ENCODE measurements around the gene TBCE.
A peak's percentile ranks its signal among the peaks of the same experiment; 100 is the strongest.

TBCE gene

DNA sequence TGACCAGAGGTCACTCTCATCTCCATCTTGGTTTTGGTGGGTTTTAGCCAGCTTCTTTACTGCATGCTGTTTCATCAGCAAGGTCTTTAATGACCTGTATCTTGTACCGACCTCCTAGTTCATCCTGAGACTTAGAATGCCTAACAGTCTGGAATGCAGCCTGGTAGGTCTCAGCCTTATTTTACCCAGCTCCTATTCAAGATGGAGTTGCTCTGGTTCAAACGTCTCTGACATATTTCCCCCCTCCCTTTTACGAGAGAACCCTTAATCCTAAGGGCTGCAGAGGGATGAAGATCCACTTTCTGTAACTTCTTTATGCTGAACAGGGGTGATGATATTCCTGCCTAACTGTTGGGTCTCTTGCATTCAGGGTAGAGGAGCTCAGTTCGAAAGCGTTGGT, 43.2 kb downstream of the TBCE start:
- no peak for DNase-seq (ENCODE audit: low read depth in 2 of 2)

GRCh38 chr1:235411489-235412486, 44.6 kb downstream of the TBCE start:
- DNase-seq (ENCODE audit: low read depth in 2 of 2) = no peak

DNA sequence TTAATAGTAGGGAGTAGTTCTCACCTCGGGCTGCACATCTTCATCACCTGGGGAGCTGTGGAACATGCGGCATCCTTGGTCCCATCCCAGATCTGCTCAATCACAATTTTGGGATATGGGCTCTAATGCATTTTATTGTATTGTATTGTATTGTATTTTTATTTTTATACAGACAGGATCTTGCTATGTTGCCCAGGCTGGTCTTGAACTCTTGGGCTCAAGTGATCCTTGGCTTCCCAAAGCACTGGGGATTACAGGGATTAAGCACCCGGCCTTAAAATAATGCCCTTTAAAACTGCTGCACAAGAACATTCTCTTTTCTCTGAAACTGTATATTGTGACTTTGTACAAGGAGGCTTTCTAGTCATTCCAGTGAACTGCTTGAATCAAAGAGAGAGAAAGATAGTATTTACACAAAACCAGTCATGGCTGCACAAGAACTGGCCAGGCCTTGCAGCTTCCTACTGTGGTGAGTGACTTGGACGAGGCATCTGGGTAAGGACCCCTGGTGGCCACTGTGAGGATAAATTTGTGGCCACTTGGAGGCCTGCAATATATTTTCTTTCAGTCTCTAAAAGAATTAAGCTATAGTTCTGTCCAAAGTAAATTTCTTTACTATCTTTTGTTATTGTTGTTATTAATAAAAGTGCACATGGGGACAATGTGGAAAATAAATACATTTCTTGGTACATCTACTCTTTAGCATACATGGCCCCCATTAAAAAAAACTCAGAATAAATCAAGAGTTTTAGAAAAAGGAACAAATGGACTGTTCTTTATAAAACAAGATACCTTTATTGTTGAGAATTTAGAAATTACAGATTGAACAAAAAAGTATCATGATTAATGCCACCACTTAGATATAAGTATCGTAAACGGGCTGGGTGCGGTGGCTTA, 48.0 kb downstream of the TBCE start:
- DNase-seq (ENCODE audit: low read depth in 2 of 2) = peak; percentile 9 to 30

DNA sequence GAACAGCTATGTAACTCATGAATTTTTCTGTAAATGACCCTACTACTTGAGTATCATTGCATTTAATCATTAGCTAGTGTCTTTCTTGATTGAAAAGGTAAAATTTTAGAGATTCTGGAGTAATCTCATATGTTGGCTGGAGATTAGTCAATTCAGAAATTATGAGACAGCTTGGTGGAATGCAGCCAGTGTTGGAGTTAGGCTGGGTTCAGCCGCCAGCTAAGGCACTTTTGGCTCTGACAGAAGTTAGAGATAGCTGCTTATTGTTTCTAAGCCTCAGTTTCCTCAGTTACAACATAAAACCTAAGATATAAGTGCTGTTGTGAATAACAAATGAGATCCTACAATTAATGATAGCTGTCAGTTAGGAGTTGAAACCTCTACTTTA, 49.4 kb downstream of the TBCE start:
- no peak for DNase-seq (ENCODE audit: low read depth in 2 of 2)

GRCh38 chr1:235417086-235417697, 50.0 kb downstream of the TBCE start:
- DNase-seq (ENCODE audit: low read depth in 2 of 2) = peak in 1 of 2 donors; percentile 35

DNA sequence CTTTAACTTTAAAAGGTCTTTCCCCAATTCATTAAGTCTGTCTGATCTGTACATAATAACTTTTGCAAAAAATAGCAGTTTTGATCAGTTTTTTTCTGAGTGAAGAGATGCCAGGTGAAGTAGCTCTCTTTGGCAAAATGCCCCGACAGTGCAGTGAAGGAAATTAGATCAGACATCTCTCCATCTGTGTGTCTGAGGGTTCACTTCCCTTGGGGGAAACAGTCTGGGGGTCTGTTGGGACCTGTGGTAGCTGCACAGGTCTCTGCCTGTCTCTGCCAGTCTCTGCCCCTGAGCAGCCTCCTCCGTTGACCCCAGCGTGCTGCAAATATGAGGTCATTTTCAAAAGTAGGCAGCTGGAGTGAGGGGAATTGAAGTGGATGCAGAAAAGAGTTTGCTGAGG, 54.5 kb downstream of the TBCE start:
- DNase-seq (ENCODE audit: low read depth in 2 of 2) = no peak

- no peak for DNase-seq (ENCODE audit: low read depth in 2 of 2)
Observed at GRCh38 chr1:235423214-235423652, 56.0 kb downstream of the TBCE start.

GRCh38 chr1:235424092-235424491, 56.9 kb downstream of the TBCE start:
- DNase-seq (ENCODE audit: low read depth in 2 of 2) = no peak

- DNase-seq (ENCODE audit: low read depth in 2 of 2) = no peak
Observed at GRCh38 chr1:235425357-235425756, 58.1 kb downstream of the TBCE start.

- no peak for DNase-seq (ENCODE audit: low read depth in 2 of 2)
Observed at GRCh38 chr1:235426143-235426542, 58.9 kb downstream of the TBCE start.

- DNase-seq (ENCODE audit: low read depth in 2 of 2) = no peak
Observed at GRCh38 chr1:235426680-235427079, 59.5 kb downstream of the TBCE start.

GRCh38 chr1:235427447-235427846, 60.2 kb downstream of the TBCE start:
- no peak for DNase-seq (ENCODE audit: low read depth in 2 of 2)

DNA sequence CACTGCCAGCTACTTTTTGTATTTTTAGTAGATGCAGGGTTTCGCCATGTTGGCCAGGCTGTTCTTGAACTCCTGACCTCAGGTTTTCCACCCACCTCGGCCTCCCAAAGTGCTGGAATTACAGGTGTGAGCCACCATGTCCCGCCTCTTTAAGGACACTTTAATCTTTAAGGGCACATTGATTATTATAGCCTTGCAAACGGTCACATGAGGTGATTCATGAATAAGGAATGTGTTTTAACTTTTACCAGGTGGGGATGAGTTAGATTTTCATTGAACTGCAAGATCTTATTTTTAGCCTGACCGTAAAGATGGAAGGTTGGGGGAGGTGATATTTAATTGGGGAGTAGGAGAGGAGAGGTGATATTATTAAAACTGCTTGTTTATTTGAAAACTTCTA, 61.9 kb downstream of the TBCE start:
- no peak for DNase-seq (ENCODE audit: low read depth in 2 of 2)

DNA sequence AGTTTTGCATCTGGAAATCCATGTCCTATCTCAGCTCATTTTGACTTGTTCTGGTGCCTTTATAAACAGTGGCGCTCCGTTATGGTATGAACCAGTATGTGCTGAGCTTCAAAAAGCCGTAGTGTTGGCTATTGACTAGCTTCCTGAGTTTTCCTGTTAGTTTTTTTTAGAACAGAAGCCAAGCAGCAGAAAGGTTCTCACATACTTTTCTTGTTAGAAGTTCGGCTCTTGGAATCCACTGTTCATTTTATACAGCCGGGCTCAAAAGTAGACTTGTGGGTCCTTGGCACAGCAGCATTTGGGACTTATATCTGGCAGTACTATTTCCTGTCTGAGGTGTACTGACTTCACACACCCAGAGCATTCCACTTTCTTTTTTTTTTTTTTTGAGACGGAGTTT, 63.8 kb downstream of the TBCE start:
- no peak for DNase-seq (ENCODE audit: low read depth in 2 of 2)

DNA sequence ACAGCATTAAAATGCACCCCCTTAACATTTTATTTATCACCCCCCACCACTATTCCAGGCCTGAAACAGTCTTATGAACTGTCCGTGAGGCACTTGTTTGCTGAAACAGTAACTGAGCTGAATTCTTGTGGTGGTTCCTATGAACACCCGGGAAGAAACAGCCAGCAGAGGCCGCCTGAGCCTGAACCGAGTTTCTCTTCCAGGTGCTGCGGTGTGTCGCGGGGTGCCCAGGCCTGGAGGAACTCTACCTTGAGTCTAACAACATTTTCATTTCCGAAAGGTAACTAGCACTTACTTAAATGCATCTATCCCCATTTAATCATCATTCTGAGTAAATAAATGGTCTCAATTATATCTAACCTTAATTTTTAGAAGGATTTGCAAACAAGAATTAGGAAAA, 66.8 kb downstream of the TBCE start:
- no peak for DNase-seq (ENCODE audit: low read depth in 2 of 2)

DNA sequence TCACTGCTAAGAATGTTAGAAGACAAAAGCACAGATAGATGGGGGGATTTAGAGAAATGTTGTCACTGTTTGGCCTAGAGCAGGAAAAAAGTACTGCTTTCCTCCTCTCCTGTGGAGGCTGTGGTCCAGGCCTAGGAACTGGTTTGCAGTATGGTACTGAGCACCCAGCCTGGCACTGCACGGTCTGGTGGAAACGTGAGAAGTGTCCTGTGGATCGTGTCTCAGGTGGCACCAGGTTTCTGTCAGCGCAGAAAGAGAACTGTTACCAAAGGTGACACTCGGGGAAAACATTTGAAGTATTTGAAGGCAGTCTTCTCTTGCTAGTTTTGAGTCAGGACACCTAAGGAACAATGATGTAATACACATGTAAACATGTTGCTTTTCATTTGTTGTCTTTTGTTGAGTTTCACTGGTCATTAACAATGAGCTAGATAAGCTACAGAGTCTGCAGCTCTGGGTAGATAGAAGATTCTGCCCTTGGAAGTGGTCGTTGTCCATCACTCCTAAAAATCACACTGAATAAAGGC, 74.0 kb downstream of the TBCE start:
- no peak for DNase-seq (ENCODE audit: low read depth in 2 of 2)

- DNase-seq (ENCODE audit: low read depth in 2 of 2) = no peak
Observed at GRCh38 chr1:235442788-235443429, 75.7 kb downstream of the TBCE start.

DNA sequence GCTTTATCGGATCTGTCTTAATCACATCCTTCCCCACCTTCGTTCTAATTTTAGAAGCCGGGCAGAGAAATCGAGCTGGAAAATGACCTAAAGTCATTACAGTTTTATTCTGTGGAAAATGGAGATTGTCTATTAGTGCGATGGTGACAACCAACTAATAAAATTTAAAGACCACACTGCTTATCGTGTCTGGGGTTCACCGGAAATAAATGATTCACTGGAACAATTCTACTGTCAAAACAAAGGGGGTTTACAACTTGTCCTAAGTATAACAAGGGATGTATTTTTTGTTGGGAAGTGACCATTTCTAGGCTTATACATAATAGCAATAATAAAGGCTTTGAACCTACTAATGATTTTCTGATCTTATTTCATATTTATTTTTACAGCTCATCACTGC, 81.4 kb downstream of the TBCE start:
- no peak for DNase-seq (ENCODE audit: low read depth in 2 of 2)

GRCh38 chr1:235450433-235450832, 83.2 kb downstream of the TBCE start:
- no peak for DNase-seq (ENCODE audit: low read depth in 2 of 2)

GRCh38 chr1:235450886-235451483, 83.8 kb downstream of the TBCE start:
- DNase-seq (ENCODE audit: low read depth in 2 of 2) = no peak

DNA sequence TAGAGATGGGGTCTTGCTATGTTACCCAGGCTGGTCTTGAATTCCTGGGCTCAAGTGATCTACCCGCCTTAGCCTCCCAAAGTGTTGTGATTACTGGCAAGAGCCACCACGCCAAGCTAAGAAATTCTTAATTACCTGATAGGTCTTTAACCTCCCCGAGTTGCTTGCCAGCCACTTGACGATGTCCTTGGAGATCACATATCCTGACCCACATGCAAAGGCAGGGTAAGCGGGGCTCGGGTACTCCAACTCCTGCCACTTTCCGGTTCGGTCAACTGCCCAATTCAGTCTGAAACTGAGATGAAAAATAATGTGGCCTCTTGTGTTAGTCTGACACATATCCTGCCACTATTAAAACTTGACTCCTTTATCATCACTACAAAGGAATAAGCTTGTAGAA, 86.8 kb downstream of the TBCE start:
- no peak for DNase-seq (ENCODE audit: low read depth in 2 of 2)
